Keratinocyte (primary cell): ENCODE data around the gene MAD1L1. TPM values are rescaled to one million over a fixed set of nuclear protein-coding genes. Genes with fewer than 3 reads are reported as not detected.
"Not testable (repeated sequence)": the region's sequence is repeated elsewhere in the genome, so short reads cannot be mapped to it uniquely, and the experiment has no call there.

ENCODE experiments used
- DNase-seq: peaks from one replicate; pipeline ENCODE4 v3.0.0-alpha.2; 2011; ENCODE audit warnings: low read depth, missing footprints, low spot score
- FAIRE-seq: peaks from 2 replicates; lab custom pipeline; 2011; peaks lifted over from hg19 to GRCh38; lab: Jason Lieb, UNC
- H2AFZ ChIP-seq: 2 replicates; pipeline ENCODE4 v1.6.0; 2012; ENCODE audit warnings: low read length, control low read depth, inconsistent platforms; ENCODE audit not compliant: control insufficient read depth
- H3K27ac ChIP-seq: 2 replicates; pipeline ENCODE4 v1.5.1; 2011; ENCODE audit warnings: low read length; ENCODE audit not compliant: control insufficient read depth, insufficient read depth
- H3K27me3 ChIP-seq: 3 replicates; pipeline ENCODE4 v1.6.0; 2011; ENCODE audit warnings: low read length; ENCODE audit not compliant: control insufficient read depth, insufficient read depth; ENCODE audit errors: extremely low read depth
- H3K36me3 ChIP-seq, 2 experiments: 2 replicates in 1 of 2; 3 replicates in 1 of 2; pipeline ENCODE4 v1.5.1; 2011; ENCODE audit warnings: low read length in 2 of 2, mild to moderate bottlenecking in 1 of 2; ENCODE audit not compliant: control insufficient read depth in 2 of 2, insufficient read depth in 2 of 2; ENCODE audit errors: extremely low read depth in 1 of 2
- H3K4me1 ChIP-seq: 3 replicates; pipeline ENCODE4 v1.5.1; 2011; ENCODE audit warnings: low read length; ENCODE audit not compliant: control insufficient read depth, insufficient read depth; ENCODE audit errors: extremely low read depth
- H3K4me2 ChIP-seq: 3 replicates; pipeline ENCODE4 v1.6.0; 2011; ENCODE audit warnings: low read depth, low read length; ENCODE audit not compliant: control insufficient read depth, insufficient read depth; ENCODE audit errors: extremely low read depth
- H3K4me3 ChIP-seq, 3 experiments: fragments of 200-600 bp in 1 of 3; sonication (generic) in 1 of 3; 2 replicates in 2 of 3; 3 replicates in 1 of 3; pipeline ENCODE4 v1.5.1; 2011 to 2016; ENCODE audit warnings: low read length in 3 of 3, mild to moderate bottlenecking in 3 of 3, control low read depth in 2 of 3, inconsistent platforms in 1 of 3, low read depth in 1 of 3, mixed read lengths in 1 of 3, mixed run types in 1 of 3, moderate library complexity in 1 of 3; ENCODE audit not compliant: control insufficient read depth in 2 of 3, insufficient read depth in 2 of 3; ENCODE audit errors: extremely low read depth in 1 of 3
- H3K79me2 ChIP-seq: 2 replicates; pipeline ENCODE4 v1.6.0; 2012; ENCODE audit warnings: low read length; ENCODE audit not compliant: control insufficient read depth, insufficient read depth
- H3K9ac ChIP-seq: 3 replicates; pipeline ENCODE4 v1.6.0; 2011; ENCODE audit warnings: low read length; ENCODE audit not compliant: control insufficient read depth, insufficient read depth; ENCODE audit errors: extremely low read depth
- H3K9me1 ChIP-seq: 3 replicates; pipeline ENCODE4 v1.6.0; 2011; ENCODE audit warnings: low read length; ENCODE audit not compliant: control insufficient read depth, insufficient read depth; ENCODE audit errors: extremely low read depth
- H3K9me3 ChIP-seq: 2 replicates; pipeline ENCODE4 v1.5.1; 2012; ENCODE audit warnings: low read depth, low read length; ENCODE audit not compliant: control insufficient read depth
- H4K20me1 ChIP-seq: 3 replicates; pipeline ENCODE4 v1.6.0; 2011; ENCODE audit warnings: low read length; ENCODE audit not compliant: control insufficient read depth, insufficient read depth; ENCODE audit errors: extremely low read depth
- CTCF ChIP-seq, 3 experiments: IDR thresholded peaks in 1 of 3; conservative IDR thresholded peaks in 1 of 3; optimal IDR thresholded peaks in 1 of 3; 2 replicates in 2 of 3; 3 replicates in 1 of 3; pipeline versions ENCODE3 to v1.5.1; 2011; ENCODE audit warnings: low read length in 3 of 3, mild to moderate bottlenecking in 3 of 3, moderate library complexity in 2 of 3, control low read depth in 1 of 3, inconsistent platforms in 1 of 3; ENCODE audit not compliant: insufficient read depth in 2 of 3; ENCODE audit errors: extremely low read depth in 1 of 3
- EZH2 ChIP-seq: IDR thresholded peaks from one replicate; pipeline ENCODE4 v1.6.1; 2012; ENCODE audit warnings: inconsistent platforms, mild to moderate bottlenecking, low read length, moderate library complexity
- dilution Hi-C: fragments of 300-500 bp; cut with MboI; formaldehyde crosslinking; loops from one replicate; pipeline ENCODE4 v1.7.0; 2020; ENCODE audit warnings: low sequenced_read_pairs; ENCODE audit not compliant: extremely low pct_ligation_motif_present
- polyA plus RNA-seq, 5 experiments: library from polyadenylated mRNA; depleted of rRNA in 3 of 5; stranded (reverse) in 3 of 5; stranded (forward) in 1 of 5; unstranded in 1 of 5; fragments of >200 nt; gene quantifications; 1 replicate in 1 of 5; 2 replicates in 3 of 5; 3 replicates in 1 of 5; pipeline versions ENCODE4 v1.2.1 to v1.2.3, GENCODE V29; 2011 to 2012; ENCODE audit warnings: missing spikeins in 2 of 5, low read depth in 1 of 5, low replicate concordance in 1 of 5

The MAD1L1 gene
- polyA plus RNA-seq, 1 donor (not counting 4 experiments of a cell fraction or from before 2014, with no cell fraction given), result 18.0 TPM

GRCh38 chr7:1996816-1997215, 235.9 kb downstream of the MAD1L1 start:
- Histone ChIP-seq H3K4me3 (no peak overlapping the region), H3K4me1 (peaks cover 2% of the 10 kb centered on the region), H4K20me1 (no peaks in the 10 kb centered on the region), H3K9ac (no peak overlapping the region), H3K27ac (no peak overlapping the region), H3K9me1 (no peaks in the 10 kb centered on the region), H3K79me2 (no peaks in the 10 kb centered on the region), H3K27me3 (no peaks in the 10 kb centered on the region), H3K4me2 (no peak overlapping the region), H3K36me3 (no peaks in the 10 kb centered on the region), H3K9me3 (no peaks in the 10 kb centered on the region), H2AFZ (no peak overlapping the region)
- no peak for DNase-seq
- TF ChIP-seq EZH2 (no peak), CTCF (optimal IDR thresholded peaks at IDR 0.05 in 1 of 3, IDR thresholded peaks at IDR 0.05 in 1 of 3, conservative IDR thresholded peaks at IDR 0.05 in 1 of 3; ENCODE audit: extremely low read depth in 1 of 3, insufficient read depth in 2 of 3, low read length in 3 of 3) (no peak)
- dilution Hi-C loops, result no loop called here
- no peak for FAIRE-seq

GRCh38 chr7:1995911-1996420, 236.8 kb downstream of the MAD1L1 start:
- H3K4me2 ChIP-seq, H3K9me1 ChIP-seq, H2AFZ ChIP-seq, dilution Hi-C loops, H3K36me3 ChIP-seq, FAIRE-seq, H4K20me1 ChIP-seq, H3K4me1 ChIP-seq, H3K9ac ChIP-seq, H3K9me3 ChIP-seq, DNase-seq, H3K4me3 ChIP-seq, H3K27me3 ChIP-seq, H3K27ac ChIP-seq, H3K79me2 ChIP-seq: not testable (repeated sequence)

GRCh38 chr7:1995426-1995825, 237.3 kb downstream of the MAD1L1 start:
- H3K4me3 ChIP-seq, result no peak overlapping the region
- H3K9ac ChIP-seq, result no peak overlapping the region
- dilution Hi-C loops, result no loop called here
- H3K27me3 ChIP-seq, result no peaks in the 10 kb centered on the region
- H3K4me2 ChIP-seq, result no peak overlapping the region
- H3K9me3 ChIP-seq, result no peaks in the 10 kb centered on the region
- DNase-seq (no peak), FAIRE-seq (no peak)
- H4K20me1 ChIP-seq, result no peaks in the 10 kb centered on the region
- H3K79me2 ChIP-seq, result no peaks in the 10 kb centered on the region
- H3K9me1 ChIP-seq, result no peaks in the 10 kb centered on the region
- no peak overlapping the region for H3K27ac ChIP-seq
- no peak for TF ChIP-seq EZH2
- no peak for TF ChIP-seq CTCF (optimal IDR thresholded peaks at IDR 0.05 in 1 of 3, IDR thresholded peaks at IDR 0.05 in 1 of 3, conservative IDR thresholded peaks at IDR 0.05 in 1 of 3; ENCODE audit: extremely low read depth in 1 of 3, insufficient read depth in 2 of 3, low read length in 3 of 3)
- H3K4me1 ChIP-seq, result no peaks in the 10 kb centered on the region
- no peaks in the 10 kb centered on the region for H3K36me3 ChIP-seq
- H2AFZ ChIP-seq, result no peak overlapping the region
